ENCODE data around the gene ACY1. TPM values are rescaled to one million over a fixed set of nuclear protein-coding genes. Genes with fewer than 3 reads are reported as not detected.

ACY1 gene
- polyA plus RNA-seq, 2 of the 4 experiments (the other 2 are of a cell fraction) = 20.7 to 21.1 TPM

DNA sequence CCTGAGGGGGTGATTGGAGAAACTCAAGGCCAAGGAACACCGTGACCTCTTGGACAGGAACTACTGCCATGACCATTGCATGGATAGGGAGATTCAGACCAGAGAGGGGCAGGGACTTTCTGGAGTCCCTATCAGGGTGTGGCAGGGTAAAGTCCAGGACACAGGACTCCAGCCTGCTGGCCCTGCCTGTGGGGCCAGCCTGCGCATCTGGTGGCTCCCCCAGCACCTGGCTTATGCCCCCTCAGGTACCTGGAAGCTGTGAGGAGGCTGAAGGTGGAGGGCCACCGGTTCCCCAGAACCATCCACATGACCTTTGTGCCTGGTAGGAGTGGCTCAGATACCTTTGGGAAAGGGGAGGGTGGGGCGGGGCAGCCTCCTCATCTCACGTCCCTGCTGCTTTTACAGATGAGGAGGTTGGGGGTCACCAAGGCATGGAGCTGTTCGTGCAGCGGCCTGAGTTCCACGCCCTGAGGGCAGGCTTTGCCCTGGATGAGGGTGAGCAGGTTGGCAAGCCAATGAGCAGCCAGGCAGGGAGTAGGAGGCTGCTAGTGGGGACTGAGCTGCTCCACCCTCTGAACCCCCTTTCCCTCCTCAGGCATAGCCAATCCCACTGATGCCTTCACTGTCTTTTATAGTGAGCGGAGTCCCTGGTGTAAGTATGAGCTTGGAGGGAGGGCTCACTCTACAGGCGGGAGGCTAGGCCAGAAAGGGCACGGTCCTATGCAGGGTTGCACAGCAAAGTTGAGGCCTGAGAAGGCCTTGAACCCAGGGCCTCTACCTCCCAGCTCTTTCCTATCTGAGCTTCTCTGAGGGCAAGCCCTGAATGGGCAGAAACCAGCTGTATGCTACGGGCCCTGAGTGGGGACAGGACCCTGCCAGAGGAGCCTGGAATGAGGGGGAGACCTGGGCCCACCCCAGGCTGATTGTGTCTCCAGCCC, 2.9 kb downstream of the ACY1 start:
- CTCF ChIA-PET = interaction anchor here (1.3 to 4.1 kb wide), 5 partner anchors 12 to 137 kb away, joined by 3 to 19 read pairs (median 4); partner anchors contain the start of genes ABHD14A, ABHD14B, PARP3 and RRP9
- Histone ChIP-seq H3K4me2 (peak overlapping the region; percentile 40), H3K4me1 (peaks cover 30% of the 10 kb centered on the region), H3K9me3 (no peaks in the 10 kb centered on the region), H3K27ac (peak overlapping the region in 1 of 2 experiments; percentile 48; a peak in 2 of 6 replicates), H3K4me3 (no peak overlapping the region)
- no peak for TF ChIP-seq MAZ (IDR thresholded peaks at IDR 0.05; ENCODE audit: borderline replicate concordance, low read depth, low read length)
- 0 out of 2 replicates have a peak, but pooled peaks have one; percentile 38 for TF ChIP-seq POLR2AphosphoS2 (conservative IDR thresholded peaks at IDR 0.05; ENCODE audit: low read length)
- DNase-seq (ENCODE audit: low read depth in 1 of 2, low spot score in 1 of 2) = no peak
- no peak for ATAC-seq
- POLR2A ChIA-PET = interaction anchor here (0.9 kb wide), 1 partner anchor 10 kb away, joined by 4 read pairs; no protein-coding TSS in a partner anchor
- FAIRE-seq = no peak
- 92% methylated on average over 6 of the region's 12 CpGs for WGBS (ENCODE audit: missing lambda C conversion rate)

DNA sequence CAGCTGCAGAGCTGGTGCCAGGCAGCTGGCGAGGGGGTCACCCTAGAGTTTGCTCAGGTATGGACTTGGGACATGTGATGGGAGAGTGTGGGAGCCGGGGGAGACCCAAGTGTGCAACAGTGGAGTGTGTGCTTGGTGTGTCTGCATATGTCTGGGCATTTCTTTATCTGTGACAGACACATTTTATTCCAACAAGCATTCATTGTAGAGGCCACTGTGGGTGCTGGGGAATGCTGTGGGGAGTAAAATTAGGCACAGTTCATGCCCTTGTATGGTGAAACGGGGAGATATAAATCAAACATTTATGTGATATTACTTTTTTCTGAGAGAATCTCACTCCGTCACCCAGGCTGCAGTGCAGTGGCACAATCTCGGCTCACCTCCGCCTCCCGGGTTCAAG, 4.2 kb downstream of the ACY1 start:
- WGBS (ENCODE audit: missing lambda C conversion rate) = 86% methylated on average over 7 of the region's 7 CpGs
- TF ChIP-seq, protein P1, sequence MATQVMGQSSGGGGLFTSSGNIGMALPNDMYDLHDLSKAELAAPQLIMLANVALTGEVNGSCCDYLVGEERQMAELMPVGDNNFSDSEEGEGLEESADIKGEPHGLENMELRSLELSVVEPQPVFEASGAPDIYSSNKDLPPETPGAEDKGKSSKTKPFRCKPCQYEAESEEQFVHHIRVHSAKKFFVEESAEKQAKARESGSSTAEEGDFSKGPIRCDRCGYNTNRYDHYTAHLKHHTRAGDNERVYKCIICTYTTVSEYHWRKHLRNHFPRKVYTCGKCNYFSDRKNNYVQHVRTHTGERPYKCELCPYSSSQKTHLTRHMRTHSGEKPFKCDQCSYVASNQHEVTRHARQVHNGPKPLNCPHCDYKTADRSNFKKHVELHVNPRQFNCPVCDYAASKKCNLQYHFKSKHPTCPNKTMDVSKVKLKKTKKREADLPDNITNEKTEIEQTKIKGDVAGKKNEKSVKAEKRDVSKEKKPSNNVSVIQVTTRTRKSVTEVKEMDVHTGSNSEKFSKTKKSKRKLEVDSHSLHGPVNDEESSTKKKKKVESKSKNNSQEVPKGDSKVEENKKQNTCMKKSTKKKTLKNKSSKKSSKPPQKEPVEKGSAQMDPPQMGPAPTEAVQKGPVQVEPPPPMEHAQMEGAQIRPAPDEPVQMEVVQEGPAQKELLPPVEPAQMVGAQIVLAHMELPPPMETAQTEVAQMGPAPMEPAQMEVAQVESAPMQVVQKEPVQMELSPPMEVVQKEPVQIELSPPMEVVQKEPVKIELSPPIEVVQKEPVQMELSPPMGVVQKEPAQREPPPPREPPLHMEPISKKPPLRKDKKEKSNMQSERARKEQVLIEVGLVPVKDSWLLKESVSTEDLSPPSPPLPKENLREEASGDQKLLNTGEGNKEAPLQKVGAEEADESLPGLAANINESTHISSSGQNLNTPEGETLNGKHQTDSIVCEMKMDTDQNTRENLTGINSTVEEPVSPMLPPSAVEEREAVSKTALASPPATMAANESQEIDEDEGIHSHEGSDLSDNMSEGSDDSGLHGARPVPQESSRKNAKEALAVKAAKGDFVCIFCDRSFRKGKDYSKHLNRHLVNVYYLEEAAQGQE (IDR thresholded peaks at IDR 0.05) = no peak
- TF ChIP-seq, protein P2, sequence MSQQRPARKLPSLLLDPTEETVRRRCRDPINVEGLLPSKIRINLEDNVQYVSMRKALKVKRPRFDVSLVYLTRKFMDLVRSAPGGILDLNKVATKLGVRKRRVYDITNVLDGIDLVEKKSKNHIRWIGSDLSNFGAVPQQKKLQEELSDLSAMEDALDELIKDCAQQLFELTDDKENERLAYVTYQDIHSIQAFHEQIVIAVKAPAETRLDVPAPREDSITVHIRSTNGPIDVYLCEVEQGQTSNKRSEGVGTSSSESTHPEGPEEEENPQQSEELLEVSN (IDR thresholded peaks at IDR 0.05; ENCODE audit: borderline replicate concordance, low read depth) = no peak
- TF ChIP-seq HDAC2 (IDR thresholded peaks at IDR 0.05) (no peak), ZNF302 (CRISPR knock-in tag; IDR thresholded peaks at IDR 0.05) (no peak), EHMT2 (IDR thresholded peaks at IDR 0.05; ENCODE audit: low read depth) (no peak), RNF2 (IDR thresholded peaks at IDR 0.05; ENCODE audit: borderline replicate concordance, low read depth) (no peak), TP53 (CRISPR knock-in tag; IDR thresholded peaks at IDR 0.05) (no peak)
- TF ChIP-seq, protein P3, sequence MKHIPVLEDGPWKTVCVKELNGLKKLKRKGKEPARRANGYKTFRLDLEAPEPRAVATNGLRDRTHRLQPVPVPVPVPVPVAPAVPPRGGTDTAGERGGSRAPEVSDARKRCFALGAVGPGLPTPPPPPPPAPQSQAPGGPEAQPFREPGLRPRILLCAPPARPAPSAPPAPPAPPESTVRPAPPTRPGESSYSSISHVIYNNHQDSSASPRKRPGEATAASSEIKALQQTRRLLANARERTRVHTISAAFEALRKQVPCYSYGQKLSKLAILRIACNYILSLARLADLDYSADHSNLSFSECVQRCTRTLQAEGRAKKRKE (CRISPR knock-in tag; IDR thresholded peaks at IDR 0.05; ENCODE audit: low read depth) = no peak
- TF ChIP-seq, protein P4, sequence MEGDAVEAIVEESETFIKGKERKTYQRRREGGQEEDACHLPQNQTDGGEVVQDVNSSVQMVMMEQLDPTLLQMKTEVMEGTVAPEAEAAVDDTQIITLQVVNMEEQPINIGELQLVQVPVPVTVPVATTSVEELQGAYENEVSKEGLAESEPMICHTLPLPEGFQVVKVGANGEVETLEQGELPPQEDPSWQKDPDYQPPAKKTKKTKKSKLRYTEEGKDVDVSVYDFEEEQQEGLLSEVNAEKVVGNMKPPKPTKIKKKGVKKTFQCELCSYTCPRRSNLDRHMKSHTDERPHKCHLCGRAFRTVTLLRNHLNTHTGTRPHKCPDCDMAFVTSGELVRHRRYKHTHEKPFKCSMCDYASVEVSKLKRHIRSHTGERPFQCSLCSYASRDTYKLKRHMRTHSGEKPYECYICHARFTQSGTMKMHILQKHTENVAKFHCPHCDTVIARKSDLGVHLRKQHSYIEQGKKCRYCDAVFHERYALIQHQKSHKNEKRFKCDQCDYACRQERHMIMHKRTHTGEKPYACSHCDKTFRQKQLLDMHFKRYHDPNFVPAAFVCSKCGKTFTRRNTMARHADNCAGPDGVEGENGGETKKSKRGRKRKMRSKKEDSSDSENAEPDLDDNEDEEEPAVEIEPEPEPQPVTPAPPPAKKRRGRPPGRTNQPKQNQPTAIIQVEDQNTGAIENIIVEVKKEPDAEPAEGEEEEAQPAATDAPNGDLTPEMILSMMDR (IDR thresholded peaks at IDR 0.05) = no peak
- TF ChIP-seq, protein P5, sequence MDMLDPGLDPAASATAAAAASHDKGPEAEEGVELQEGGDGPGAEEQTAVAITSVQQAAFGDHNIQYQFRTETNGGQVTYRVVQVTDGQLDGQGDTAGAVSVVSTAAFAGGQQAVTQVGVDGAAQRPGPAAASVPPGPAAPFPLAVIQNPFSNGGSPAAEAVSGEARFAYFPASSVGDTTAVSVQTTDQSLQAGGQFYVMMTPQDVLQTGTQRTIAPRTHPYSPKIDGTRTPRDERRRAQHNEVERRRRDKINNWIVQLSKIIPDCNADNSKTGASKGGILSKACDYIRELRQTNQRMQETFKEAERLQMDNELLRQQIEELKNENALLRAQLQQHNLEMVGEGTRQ (IDR thresholded peaks at IDR 0.05) = no peak
- Histone ChIP-seq H3K4me2 (no peak overlapping the region), H3K4me3 (no peak overlapping the region), H3K27ac (no peak overlapping the region), H3K4me1 (peaks cover 32% of the 10 kb centered on the region), H3K9me3 (no peaks in the 10 kb centered on the region)
- CTCF ChIA-PET = interaction anchor here (1.8 to 4.1 kb wide), 2 partner anchors 13 to 14 kb away, joined by 4 to 19 read pairs; partner anchors contain the start of genes ABHD14A and ABHD14B
- POLR2A ChIA-PET = no interaction called here
- no peak for DNase-seq (ENCODE audit: low read depth in 1 of 2, low spot score in 1 of 2)
- no peak for ATAC-seq
- no peak for FAIRE-seq

Data from A549 (cell line).